RPMI7951 (cell line): ENCODE data around the gene RHOB. TPM values are rescaled to one million over a fixed set of nuclear protein-coding genes. Genes with fewer than 3 reads are reported as not detected.

Experiments
- DNase-seq: peaks from one replicate; pipeline ENCODE4 v3.0.0-alpha.2; 2012; ENCODE audit warnings: low read depth
- total RNA-seq: library from RNA; depleted of rRNA; stranded (reverse); fragments of >200 nt; shearing (Covaris generic); gene quantifications from 2 replicates; pipeline ENCODE4 v1.2.3, GENCODE V29; 2014

The RHOB gene
- total RNA-seq, 1 experiment from 2014 or later: 33.5 TPM

DNA sequence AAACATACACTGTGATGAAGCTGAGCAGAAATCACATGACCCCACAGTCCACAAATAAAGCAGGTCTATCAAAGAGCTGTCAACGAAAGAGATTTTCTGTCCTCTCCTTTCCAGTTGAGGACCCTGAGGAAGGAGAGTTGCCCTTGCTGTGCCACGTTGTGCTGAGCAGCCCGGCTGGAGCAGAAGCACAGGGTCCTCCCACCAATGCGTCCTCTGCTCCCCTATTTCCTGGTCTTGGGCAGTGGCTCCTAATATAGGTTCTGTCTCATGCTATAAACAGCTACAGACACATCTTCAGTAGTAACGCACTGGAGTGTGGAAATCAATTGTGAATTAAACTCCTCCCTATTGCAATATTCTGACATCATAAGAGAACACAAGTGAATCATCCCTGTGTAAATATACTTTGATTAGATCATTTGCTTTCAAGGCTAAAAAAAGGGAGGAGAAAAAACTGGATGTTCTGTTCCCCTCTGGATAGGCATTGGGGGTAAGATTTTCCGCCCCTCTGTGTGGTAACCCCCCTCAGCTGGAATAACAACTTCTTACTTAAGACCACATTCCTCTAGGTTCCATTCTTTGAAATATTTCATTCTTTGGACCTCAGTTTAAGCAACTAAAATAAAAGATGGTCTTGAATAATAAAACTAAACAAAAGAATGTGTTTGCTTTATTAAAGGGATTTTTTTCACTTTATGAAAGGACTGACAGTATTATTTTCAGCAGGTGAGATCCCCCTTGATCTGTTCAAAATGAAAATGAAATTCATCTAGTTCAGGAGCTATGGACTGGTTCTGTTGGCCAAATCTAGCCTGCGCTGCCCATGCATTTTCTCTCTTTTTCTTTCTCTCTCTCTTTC lies 8.3 kb upstream of the RHOB start:
- peak; percentile 52 for DNase-seq

DNA sequence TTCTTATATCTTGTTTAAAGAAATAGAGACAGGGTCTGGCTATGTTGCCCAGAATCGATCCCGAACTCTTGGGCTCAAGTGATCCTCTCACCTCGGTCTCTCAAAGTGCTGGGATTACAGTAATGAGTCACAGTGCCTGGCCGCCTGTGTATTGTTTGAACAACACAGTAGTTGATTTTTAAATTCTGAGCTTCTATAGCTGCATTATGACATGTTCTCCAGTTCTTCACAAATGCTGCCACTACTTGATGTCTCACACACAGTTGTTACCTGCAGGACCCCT lies 7.7 kb upstream of the RHOB start:
- no peak for DNase-seq

DNA sequence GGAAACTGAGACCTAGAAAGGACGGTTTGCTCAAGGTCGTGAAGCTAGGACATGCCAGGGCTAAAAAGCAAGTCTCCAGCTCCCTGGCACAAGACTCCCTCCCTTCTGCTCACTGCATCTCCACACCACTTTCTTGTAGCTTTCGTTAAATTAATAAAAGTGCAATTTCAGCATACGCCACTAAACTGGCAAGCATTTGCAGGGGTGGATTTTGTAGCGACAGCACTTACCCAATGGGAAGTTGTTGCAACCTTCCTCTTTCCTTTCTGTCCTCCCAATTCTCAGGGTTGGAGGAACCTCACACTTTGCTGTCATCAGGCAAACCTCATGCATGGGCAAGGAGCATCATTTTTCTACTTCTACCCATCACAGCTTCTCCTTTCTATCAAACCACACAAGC lies 7.4 kb upstream of the RHOB start:
- DNase-seq: no peak

DNA sequence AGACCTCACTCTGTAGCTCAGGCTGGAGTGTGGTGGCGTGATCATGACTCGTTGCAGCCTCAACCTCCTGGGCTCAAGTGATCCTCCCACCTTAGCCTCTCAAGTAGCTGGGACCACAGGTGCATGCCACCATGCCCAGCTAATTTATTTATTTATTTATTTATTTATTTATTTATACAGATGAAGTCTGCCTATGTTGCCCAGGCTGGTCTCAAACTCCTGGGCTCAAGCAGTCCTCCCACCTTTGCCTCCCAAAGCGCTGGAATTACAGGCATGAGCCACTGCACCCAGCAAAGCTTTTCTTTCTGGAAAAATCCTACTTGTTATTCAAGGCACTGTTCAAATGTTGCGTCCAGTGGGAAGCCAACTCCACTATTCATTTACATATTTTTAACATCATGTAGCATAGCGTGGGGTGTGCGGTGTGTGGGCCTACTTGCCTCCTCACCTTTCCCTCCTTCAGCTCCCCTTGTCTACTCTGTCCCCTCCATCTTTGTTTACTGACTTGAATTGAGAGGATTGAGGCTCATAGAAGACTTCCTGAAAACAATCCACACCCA lies 6.8 kb upstream of the RHOB start:
- no peak for DNase-seq

DNA sequence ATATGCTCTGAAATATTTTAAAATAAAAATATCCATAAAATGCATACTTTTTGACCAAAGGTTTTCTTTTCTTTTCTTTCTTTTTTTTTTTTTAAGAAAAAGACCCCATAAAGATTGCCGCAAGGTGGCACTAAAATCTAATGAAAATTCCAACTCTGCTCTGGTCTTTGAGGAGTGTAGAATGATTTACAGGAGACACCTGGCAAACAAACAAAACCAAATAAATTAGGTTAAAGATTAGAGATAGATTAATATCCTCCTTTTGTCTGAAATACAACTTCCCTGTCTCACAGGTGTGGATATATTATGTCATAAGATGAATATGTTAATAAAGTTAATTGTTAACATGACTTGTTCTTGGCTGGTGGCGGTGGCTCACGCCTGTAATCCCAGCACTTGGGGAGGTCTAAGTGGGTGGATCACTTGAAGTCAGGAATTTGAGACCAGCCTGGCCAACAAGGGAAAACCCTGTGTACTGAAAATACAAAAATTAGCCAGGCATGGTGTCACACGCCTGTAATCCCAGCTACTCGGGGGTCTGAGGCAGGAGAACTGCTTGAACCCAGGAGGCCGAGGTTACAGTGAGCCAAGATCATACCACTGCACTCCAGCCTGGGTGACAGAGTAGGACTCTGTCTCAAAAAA lies 3.5 kb upstream of the RHOB start:
- DNase-seq: peak; percentile 58

DNA sequence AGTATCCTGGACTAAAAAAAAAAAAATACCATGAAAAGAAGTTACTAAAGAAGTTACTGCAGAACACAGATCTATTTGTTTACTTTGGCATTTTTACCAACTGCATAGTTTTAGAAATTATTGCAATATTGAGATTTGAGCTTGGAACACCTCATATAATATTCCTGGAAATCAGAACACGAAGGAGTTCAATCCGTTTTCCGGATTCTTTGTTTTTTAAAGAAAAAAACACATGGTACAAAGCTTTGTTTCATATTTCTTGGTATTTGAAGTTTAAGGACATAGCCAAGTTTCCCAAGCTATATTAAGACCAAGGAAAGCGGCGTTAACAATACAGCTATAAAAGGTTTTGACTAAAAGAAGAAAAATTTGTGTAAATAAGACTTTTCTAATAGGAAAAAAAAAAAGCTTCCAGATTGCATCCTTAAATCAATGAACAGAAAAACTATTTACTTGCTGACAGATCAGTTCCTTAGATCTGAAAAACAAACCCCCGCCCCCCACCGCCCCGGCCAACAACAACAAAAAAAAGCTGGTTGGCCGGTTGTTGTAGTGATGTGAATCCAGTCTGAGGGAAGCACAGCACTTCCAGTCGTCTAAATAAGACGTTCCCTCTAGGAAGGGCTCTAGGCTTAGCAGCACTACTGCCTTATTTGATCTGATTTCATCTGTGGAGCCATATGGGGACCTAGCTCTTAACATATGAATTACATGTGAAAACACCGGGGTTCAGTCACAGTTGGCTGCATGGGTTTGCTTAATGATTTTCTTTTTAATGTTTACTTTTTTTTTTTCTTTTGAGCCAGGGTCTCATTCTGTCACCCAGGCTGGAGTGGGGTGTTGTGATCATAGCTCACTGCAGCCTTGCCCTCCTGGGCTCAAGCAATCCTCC lies 2.5 kb upstream of the RHOB start:
- no peak for DNase-seq

DNA sequence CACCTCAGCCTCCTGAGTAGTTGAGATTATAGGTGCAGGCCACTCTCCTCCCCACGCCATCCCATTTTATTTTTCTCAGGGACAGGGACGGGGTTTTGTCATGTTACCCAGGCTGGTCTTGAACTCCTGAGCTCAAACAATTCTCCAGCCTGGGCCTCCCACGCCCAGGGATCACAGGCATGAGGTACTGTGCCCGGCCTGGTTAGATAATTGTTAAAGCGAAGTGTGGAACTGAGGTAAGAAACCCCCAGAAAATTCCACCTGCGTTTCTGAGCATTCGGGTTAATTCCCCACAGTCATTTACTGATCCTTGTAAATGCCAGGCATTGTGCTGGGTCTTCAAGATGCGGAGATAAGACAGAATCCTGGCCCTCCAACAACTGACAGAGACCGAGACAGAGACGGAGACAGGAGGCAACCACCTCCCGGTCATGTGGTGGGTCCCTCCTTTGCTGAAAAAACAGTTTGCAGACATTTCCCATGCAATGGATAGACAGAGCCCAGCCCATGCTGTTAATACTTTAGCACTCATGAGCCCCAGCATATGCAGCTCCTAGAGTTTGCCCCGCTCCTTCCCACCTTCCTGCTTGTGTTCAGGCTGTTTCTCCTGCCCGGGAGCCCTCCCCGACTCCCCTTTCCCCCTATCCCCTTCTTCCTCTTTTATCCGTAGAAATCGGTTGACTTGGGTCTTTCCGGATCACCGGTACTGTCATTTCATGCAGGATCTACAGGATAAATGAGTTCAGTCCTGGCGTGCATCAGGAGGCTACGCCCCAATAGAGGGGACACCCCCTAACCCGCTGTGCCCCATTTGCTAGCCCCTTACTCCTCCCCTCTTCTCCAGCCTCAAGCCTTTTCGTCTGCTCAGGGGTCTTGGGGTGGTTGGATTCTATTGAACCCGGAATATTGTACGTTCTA lies 1.6 kb upstream of the RHOB start:
- DNase-seq: no peak

DNA sequence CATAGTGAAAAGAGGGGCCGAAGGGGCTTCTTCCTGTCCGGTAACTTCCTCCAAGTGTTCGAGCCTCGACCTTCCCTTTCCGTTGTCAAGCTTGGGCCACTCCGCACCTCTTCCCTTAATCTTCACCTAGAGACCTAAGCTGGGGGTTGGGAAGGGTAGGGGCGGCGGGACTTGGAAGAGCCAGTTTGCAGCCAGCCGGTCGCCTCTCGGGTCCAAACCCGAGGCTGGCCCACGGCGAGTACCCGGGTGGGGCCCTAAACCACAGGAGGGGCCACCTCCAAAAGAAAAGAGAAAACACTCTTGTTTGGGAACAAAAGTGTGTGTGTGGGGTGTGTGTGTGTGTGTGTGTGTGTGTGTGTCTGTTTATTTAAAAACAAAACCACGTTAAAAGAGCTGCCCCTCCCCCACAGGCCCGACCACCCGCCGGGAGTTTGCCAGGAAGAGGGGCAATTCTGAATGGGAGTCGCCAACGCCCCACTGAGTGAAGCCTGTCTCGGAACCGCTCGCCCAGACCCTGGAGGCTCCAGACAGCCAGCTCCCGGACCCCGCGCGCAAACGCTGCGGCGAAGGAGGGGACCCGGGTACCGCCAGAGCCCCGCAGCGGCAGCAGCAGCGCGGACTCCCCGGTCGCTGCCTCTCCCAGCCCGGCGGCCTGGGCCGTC lies 488 bp upstream of the RHOB start:
- DNase-seq: no peak

DNA sequence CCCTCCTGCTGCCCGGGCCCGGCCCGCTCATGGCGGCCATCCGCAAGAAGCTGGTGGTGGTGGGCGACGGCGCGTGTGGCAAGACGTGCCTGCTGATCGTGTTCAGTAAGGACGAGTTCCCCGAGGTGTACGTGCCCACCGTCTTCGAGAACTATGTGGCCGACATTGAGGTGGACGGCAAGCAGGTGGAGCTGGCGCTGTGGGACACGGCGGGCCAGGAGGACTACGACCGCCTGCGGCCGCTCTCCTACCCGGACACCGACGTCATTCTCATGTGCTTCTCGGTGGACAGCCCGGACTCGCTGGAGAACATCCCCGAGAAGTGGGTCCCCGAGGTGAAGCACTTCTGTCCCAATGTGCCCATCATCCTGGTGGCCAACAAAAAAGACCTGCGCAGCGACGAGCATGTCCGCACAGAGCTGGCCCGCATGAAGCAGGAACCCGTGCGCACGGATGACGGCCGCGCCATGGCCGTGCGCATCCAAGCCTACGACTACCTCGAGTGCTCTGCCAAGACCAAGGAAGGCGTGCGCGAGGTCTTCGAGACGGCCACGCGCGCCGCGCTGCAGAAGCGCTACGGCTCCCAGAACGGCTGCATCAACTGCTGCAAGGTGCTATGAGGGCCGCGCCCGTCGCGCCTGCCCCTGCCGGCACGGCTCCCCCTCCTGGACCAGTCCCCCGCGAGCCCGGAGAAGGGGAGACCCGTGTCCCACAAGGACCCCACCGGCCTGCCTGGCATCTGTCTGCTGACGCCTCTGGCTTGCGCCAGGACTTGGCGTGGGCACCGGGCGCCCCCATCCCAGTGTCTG lies 767 bp downstream of the RHOB start:
- peak; percentile 59 for DNase-seq

DNA sequence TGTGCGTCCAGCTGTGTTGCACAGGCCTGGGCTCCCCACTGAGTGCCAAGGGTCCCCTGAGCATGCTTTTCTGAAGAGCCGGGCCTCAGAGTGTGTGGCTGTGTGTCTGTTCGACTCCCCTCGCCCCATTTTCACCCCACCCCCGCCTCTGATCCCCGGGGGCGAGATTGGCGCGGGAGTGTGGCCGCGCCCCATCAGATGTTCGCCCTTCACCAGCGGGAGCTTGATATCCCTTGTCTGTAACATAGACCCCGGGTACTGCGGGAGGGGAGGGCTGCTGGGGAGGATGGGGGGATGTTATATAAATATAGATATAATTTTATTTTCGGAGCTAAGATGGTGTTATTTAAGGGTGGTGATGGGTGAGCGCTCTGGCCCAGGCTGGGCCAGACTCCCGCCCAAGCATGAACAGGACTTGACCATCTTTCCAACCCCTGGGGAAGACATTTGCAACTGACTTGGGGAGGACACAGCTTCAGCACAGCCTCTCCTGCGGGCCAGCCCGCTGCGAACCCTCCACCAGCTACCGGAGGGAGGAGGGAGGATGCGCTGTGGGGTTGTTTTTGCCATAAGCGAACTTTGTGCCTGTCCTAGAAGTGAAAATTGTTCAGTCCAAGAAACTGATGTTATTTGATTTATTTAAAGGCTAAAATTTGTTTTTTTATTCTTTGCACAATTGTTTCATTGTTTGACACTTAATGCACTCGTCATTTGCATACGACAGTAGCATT lies 1.5 kb downstream of the RHOB start:
- DNase-seq: no peak

DNA sequence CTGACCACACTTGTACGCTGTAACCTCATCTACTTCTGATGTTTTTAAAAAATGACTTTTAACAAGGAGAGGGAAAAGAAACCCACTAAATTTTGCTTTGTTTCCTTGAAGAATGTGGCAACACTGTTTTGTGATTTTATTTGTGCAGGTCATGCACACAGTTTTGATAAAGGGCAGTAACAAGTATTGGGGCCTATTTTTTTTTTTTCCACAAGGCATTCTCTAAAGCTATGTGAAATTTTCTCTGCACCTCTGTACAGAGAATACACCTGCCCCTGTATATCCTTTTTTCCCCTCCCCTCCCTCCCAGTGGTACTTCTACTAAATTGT lies 2.1 kb downstream of the RHOB start:
- DNase-seq: no peak

DNA sequence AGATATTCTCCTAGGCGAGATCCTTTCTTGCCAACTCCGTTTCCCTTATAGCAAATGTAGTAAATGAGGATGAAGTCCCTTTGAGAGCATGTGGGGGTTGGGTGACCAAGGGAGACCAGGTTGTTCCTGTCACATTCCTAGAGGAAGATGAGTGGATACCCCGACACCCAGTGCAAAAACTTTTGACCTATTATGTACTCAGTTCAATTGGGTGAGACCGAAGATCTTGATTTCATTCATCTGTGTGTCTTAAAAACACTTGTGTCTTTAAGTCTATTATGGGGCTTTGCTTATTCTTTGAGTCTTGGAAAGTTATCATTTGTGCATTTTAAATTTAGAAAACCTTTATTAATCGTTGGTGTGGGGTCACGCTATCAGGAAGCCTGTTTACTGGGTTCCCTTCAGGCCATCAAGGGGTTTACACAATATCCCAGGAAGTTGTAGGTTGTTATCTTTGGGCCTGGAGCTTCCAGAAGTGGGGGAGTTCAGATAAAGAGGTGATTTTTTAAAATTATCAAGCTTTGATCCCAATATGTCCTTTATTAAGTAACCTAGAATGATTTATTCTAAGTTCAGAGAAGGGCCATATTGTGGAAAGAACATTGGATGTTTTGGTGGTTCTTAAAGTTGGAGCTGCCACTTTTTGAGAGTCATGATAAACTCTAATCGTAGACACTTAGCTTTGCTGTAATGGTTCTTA lies 2.8 kb downstream of the RHOB start:
- peak; percentile 17 for DNase-seq

DNA sequence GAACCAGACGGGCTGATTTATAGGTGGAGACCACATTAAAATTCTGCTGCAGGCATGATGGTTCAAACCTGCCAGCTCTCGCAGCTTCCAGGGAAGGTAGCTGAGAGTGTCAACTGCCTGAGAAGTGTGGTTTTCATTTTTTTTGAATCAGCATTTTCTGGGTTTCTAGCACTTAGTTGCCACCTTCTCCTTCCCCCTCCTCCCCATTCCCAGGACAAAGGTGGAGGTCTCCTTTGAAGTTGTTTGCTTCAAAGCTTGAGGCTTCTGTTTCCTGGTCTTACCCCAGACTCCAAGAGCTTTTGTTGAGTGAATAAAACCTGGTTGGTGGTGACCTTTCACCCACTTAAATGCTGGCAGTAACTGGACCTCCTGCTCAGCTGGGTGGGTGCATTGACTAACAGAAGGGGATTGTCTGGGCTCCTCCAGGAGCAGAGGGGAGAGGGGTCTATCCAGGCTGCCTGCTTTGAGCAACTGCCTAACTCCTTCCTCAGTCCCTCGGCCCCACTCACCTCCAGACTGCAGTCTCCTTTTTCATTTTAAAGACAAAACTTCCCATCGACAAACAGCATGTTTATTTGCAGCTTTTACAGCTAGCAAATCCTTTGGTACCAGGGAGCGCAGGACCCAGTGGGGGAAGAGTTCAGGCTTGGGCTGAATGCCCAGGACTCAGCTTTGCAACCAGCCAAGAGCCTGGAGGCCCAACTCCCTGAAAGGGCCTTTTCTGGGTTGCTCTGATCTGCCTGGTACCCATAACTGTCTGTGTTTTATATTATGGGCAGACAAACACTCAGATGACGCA lies 3.5 kb downstream of the RHOB start:
- peak; percentile 84 for DNase-seq

DNA sequence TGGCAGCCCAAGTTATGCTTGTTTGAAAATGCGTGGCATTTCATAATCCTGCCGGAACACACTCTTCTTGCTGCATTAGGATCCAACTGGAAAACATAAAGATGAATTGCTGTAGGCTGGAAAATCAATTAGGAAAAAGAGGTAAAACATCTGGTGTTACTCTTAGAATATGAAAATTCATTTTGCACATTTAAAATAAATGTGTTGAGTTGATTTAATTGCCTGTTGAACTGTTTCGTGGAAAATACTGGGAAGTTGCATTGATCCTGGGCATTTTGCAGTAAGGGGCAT lies 4.1 kb downstream of the RHOB start:
- no peak for DNase-seq

DNA sequence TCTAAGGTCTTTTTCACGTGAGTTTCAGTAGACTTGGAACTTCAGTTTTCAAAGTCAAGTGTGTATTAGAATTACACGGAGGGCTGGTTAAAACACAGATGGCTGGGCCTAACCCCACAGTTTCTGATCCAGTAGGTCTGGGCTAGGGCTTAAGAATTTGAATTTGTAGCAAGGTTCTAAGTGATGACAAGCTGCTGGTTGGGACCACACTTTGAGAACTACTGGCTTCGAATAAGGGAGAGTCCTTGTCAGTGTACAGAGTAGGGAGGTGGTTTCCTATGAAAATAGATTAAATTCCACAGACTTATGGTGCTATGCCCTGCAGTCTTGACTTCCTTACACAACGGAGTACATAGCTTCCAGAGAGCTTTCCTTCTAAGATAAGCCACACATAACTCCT lies 4.5 kb downstream of the RHOB start:
- no peak for DNase-seq

DNA sequence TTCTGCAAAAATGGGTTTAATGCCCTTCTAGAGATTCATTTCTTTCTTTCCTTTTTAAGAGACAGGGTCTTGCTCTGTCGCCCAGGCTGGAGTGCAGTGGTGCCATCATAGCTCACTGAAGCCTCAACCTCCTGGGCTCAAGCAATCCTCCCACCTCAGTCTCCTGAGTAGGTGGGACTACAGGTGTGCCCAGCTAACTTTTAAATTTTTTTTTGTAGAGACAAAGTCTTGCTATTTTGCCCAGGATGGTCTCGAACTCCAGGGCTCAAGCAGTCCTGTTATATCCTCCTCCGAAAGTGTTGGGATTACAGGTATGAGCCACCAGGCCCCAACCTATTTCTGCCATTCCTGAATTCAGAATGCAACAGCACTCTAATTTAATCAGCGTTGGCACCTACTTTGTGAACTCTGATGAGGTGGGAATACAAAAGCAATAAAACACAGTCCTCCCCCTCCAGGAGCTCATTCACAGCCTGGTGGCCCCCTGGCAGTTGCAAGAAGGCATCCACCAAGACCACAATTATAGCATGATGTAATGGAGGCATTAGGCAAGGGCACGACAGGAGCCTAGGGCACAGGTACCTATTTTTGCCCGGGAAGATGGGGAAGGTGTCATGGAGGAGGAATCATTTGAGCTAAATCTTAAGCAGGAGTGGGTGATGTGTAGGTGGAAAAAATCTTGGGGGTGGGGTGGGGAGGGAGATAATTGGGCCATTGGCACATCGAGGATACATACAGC lies 5.1 kb downstream of the RHOB start:
- no peak for DNase-seq

DNA sequence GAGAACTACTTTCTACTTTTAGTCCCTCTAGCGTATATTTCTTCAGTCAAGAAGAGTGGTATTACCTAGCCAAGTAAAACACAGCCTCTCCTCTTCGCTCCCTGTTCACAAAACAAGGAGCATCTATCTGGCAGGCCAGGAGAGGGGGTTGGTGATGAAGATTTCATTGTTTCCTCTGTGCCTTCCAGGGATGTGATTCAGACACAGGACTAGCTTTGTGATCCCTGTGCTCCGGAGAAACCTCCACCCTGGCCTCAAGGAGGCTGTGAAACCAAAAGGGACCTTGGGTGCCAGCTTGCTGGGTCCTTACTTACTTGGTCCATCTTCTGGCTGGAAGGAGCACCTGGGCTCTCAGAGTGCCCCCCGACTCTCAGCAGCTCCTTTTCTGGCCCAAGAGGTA lies 5.7 kb downstream of the RHOB start:
- peak; percentile 67 for DNase-seq
